Tongue (tissue), 2 donors: Measurements from ENCODE around the gene MAP1B. TPM values are rescaled to one million over a fixed set of nuclear protein-coding genes. Genes with fewer than 3 reads are reported as not detected.

ENCODE experiments used
- DNase-seq: peaks from one replicate; pipeline ENCODE4 v3.0.0-alpha.2; 2015
- total RNA-seq: library from RNA; depleted of rRNA; stranded (reverse); fragments of >200 nt; gene quantifications from one replicate; pipeline ENCODE4 v1.2.3, GENCODE V29; 2014

Gene MAP1B
- total RNA-seq, 1 donor from 2014 or later: 116 TPM

- DNase-seq: no peak
Observed at GRCh38 chr5:72194846-72195245, 87.6 kb downstream of the MAP1B start.

- DNase-seq: no peak
Observed at GRCh38 chr5:72195581-72195980, 88.3 kb downstream of the MAP1B start.

- no peak for DNase-seq
Observed at GRCh38 chr5:72197393-72197792, 90.1 kb downstream of the MAP1B start.

- no peak for DNase-seq
Observed at GRCh38 chr5:72199681-72200080, 92.4 kb downstream of the MAP1B start.

- DNase-seq: no peak
Observed at GRCh38 chr5:72202331-72202825, 95.1 kb downstream of the MAP1B start.

GRCh38 chr5:72203251-72203845 lies 96.1 kb downstream of the MAP1B start:
- no peak for DNase-seq

- DNase-seq: no peak
Observed at GRCh38 chr5:72204946-72205345, 97.7 kb downstream of the MAP1B start.

- no peak for DNase-seq
Observed at GRCh38 chr5:72205431-72206009, 98.2 kb downstream of the MAP1B start.

GRCh38 chr5:72206160-72206559 lies 98.9 kb downstream of the MAP1B start:
- DNase-seq: no peak

- DNase-seq: no peak
Observed at GRCh38 chr5:72206994-72207393, 99.7 kb downstream of the MAP1B start.

GRCh38 chr5:72208324-72208926 lies 101.2 kb downstream of the MAP1B start:
- DNase-seq: no peak

GRCh38 chr5:72209147-72210115 lies 102.2 kb downstream of the MAP1B start:
- DNase-seq: no peak

GRCh38 chr5:72210888-72211678 lies 103.8 kb downstream of the MAP1B start:
- peak; percentile 37 for DNase-seq

GRCh38 chr5:72212171-72212570 lies 104.9 kb downstream of the MAP1B start:
- no peak for DNase-seq

GRCh38 chr5:72213482-72213881 lies 106.2 kb downstream of the MAP1B start:
- no peak for DNase-seq

- no peak for DNase-seq
Observed at GRCh38 chr5:72214168-72214567, 106.9 kb downstream of the MAP1B start.

- DNase-seq: no peak
Observed at GRCh38 chr5:72216756-72217155, 109.5 kb downstream of the MAP1B start.

- no peak for DNase-seq
Observed at GRCh38 chr5:72221099-72221498, 113.8 kb downstream of the MAP1B start.

GRCh38 chr5:72221541-72221940 lies 114.3 kb downstream of the MAP1B start:
- DNase-seq: no peak

GRCh38 chr5:72222521-72222920 lies 115.2 kb downstream of the MAP1B start:
- DNase-seq: no peak

GRCh38 chr5:72223371-72223770 lies 116.1 kb downstream of the MAP1B start:
- no peak for DNase-seq

- no peak for DNase-seq
Observed at GRCh38 chr5:72224946-72225463, 117.7 kb downstream of the MAP1B start.
